ENCODE data around the gene HSPA8. TPM values are rescaled to one million over a fixed set of nuclear protein-coding genes. Genes with fewer than 3 reads are reported as not detected.

Gene HSPA8
- total RNA-seq, 6 experiments from 2014 or later: 1,520 to 2,256 (median 2,072) TPM

DNA sequence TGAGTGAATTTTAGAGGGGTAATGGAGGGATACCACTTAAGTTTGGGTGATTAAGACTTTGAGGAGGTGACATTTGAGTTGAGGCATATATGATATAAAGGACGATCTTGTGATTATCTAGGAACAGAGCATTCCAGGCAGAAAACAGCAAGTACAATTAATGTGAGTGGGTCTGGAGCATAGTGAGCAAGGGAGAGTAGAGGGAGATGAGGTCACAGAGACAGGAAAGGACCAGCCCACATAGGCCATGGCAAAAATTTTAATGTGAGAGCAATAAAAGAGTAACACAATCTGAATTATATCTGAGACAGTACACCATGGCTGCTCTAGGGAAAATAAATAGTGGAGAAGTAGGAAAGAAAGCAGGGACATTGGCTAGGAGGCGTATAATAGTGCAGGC, 14.5 kb upstream of the HSPA8 start:
- H3K36me3 Mint-ChIP-seq (ENCODE audit: low read depth): peaks cover 35% of the 10 kb centered on the region
- no peak for DNase-seq
- no peak overlapping the region for H3K4me3 Mint-ChIP-seq
- TF ChIP-seq, protein P1, sequence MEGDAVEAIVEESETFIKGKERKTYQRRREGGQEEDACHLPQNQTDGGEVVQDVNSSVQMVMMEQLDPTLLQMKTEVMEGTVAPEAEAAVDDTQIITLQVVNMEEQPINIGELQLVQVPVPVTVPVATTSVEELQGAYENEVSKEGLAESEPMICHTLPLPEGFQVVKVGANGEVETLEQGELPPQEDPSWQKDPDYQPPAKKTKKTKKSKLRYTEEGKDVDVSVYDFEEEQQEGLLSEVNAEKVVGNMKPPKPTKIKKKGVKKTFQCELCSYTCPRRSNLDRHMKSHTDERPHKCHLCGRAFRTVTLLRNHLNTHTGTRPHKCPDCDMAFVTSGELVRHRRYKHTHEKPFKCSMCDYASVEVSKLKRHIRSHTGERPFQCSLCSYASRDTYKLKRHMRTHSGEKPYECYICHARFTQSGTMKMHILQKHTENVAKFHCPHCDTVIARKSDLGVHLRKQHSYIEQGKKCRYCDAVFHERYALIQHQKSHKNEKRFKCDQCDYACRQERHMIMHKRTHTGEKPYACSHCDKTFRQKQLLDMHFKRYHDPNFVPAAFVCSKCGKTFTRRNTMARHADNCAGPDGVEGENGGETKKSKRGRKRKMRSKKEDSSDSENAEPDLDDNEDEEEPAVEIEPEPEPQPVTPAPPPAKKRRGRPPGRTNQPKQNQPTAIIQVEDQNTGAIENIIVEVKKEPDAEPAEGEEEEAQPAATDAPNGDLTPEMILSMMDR (IDR thresholded peaks at IDR 0.05): no peak
- H3K4me1 Mint-ChIP-seq (ENCODE audit: low read depth): peaks cover 6% of the 10 kb centered on the region
- H3K9me3 Mint-ChIP-seq: no peaks in the 10 kb centered on the region
- peaks cover 2% of the 10 kb centered on the region; the same call in 1 of the 2 replicates for H3K27me3 Mint-ChIP-seq (ENCODE audit: insufficient read depth)
- 0 out of 2 replicates have a peak overlapping the region, but pooled peaks have one; percentile 1 for H3K27ac Mint-ChIP-seq

DNA sequence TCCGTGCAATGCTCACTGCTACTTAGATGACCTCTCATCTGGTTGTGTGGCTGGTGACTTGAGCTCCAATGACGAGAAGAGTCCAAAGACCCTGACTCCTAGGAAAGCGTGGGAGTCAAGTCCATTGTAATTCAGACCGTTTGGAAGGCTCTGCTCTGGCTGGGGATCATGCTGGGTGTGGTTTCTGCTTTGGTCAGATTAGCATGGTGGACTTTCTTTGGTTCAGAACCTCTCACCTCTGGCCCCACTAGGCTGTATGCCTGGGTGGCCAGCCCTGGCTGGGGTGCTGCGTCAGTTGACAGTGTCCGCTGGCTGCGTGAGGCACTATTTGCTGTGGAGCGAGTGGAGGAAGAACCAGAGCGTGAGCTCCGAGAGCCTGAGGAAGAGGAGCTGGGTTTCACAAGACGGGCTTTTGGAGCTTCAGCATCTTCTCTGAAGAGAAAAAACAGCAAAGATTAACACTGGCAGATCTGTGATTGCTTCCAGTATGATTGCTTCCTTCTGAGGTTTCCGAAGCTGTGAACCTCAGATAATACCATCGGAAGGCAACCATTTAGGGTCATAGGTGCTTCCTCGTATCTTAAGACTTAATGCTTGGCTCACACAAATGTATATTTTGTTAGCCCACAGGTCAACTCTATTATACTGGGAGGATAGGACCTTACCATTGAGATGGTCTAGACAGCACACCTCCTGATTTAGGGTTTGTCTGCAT, 11.6 kb upstream of the HSPA8 start:
- TF ChIP-seq, protein P1 (IDR thresholded peaks at IDR 0.05): no peak
- no peak overlapping the region for H3K27ac Mint-ChIP-seq

DNA sequence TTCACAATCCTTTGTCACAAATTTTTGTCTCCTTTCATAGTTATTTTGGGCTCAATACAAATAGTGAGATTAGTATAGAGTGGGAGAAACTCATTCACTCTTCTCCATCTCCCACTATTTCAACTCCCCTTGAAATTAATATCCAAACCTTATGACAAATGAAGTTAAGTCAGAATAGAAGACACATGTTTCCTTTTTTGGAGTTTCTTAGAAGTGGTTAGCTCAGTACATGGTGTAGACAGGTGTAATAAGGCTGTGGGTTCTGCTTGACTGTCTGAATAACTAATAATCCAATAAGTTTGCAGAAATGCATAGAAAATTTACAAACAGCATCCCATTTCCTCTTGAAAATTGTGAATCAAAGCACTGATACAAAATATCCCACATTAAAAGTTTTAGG, 10.8 kb upstream of the HSPA8 start:
- H3K27me3 Mint-ChIP-seq (ENCODE audit: insufficient read depth): peaks cover 2% of the 10 kb centered on the region; the same call in 1 of the 2 replicates
- no peak overlapping the region for H3K4me3 Mint-ChIP-seq
- no peak overlapping the region for H3K27ac Mint-ChIP-seq
- H3K36me3 Mint-ChIP-seq (ENCODE audit: low read depth): peaks cover 43% of the 10 kb centered on the region
- TF ChIP-seq, protein P1 (IDR thresholded peaks at IDR 0.05): no peak
- no peaks in the 10 kb centered on the region for H3K9me3 Mint-ChIP-seq
- DNase-seq: no peak
- peaks cover 6% of the 10 kb centered on the region; the same call in 1 of the 2 replicates for H3K4me1 Mint-ChIP-seq (ENCODE audit: low read depth)

More for the DNA sequence above, 11.6 kb upstream of the HSPA8 start:
- H3K36me3 Mint-ChIP-seq (ENCODE audit: low read depth): peaks cover 42% of the 10 kb centered on the region
- peaks cover 4% of the 10 kb centered on the region; the same call in 1 of the 2 replicates for H3K4me1 Mint-ChIP-seq (ENCODE audit: low read depth)
- no peak for DNase-seq
- H3K9me3 Mint-ChIP-seq: no peaks in the 10 kb centered on the region
- peaks cover 2% of the 10 kb centered on the region; the same call in 1 of the 2 replicates for H3K27me3 Mint-ChIP-seq (ENCODE audit: insufficient read depth)
- no peak overlapping the region for H3K4me3 Mint-ChIP-seq

DNA sequence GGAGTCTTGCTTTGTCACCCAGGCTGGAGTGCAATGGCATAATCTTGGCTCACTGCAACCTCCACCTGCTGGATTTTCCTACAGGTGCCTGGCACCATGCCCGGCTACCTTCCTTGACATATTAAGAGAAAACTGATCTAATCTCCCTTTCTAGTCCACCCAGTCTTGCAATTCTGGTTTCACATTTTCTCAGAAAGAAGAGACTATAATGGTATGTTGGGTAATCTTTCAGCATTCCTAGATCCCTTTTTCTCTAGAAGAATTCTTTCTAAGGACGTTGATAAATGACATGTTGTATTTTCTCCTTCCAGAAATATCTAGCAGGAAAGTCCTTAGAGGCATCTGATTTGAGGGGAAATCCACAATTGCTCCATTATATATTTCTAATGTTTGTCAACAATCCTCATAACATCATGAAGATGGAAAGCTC, 10.4 kb upstream of the HSPA8 start:
- H3K4me3 Mint-ChIP-seq: no peak overlapping the region
- peaks cover 2% of the 10 kb centered on the region; the same call in 1 of the 2 replicates for H3K27me3 Mint-ChIP-seq (ENCODE audit: insufficient read depth)
- no peak overlapping the region for H3K27ac Mint-ChIP-seq
- no peak for DNase-seq
- H3K9me3 Mint-ChIP-seq: no peaks in the 10 kb centered on the region
- TF ChIP-seq, protein P1 (IDR thresholded peaks at IDR 0.05): no peak
- H3K4me1 Mint-ChIP-seq (ENCODE audit: low read depth): peaks cover 6% of the 10 kb centered on the region; the same call in 1 of the 2 replicates
- peaks cover 43% of the 10 kb centered on the region for H3K36me3 Mint-ChIP-seq (ENCODE audit: low read depth)

DNA sequence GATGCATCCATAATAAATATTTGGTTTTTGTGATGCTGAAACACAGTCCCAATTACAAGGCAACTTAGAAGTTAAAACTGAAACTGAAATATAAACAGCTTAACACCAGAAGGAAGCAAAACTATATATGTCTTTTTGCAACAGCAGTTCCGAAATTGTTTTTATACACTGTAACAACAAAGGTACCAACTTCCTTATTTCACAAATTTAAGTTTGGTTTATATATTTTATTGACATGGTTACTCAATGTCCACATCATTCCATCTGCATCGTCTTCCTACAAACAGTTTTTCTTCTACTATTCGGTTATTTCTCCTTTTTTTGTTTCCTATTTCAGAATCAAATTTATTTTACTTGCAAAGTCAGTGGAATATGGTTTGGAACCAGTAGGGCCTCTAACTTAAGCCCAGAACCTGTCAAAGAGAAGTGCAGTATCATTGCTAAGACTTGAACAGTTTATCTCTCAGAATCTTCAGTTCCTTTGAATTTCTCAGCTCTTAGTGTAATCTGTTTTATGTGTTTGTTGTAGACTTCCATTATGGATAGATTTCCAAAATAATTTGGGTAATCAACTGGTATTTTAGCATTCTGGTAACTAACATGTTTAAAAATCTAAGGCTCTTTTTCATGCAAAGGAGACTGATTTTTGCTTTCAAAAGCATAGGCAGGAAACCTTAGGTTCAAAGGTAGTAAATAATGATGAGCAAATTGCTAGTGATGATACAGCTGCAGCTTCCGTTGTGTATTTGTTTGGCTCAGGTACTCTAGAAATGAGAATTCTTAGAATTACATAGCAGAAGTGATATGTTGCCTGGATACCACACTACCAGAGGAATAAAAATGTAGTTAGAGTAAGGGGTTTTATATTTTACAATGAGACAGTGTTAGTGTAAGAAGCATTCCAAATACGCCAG, 8.2 kb upstream of the HSPA8 start:
- H3K36me3 Mint-ChIP-seq (ENCODE audit: low read depth): peaks cover 31% of the 10 kb centered on the region
- no peak overlapping the region for H3K4me3 Mint-ChIP-seq
- H3K27me3 Mint-ChIP-seq (ENCODE audit: insufficient read depth): peaks cover 2% of the 10 kb centered on the region; the same call in 1 of the 2 replicates
- DNase-seq: no peak
- H3K9me3 Mint-ChIP-seq: no peaks in the 10 kb centered on the region
- TF ChIP-seq, protein P1 (IDR thresholded peaks at IDR 0.05): no peak
- peak overlapping the region; percentile 28; the same call in 1 of the 2 replicates for H3K27ac Mint-ChIP-seq
- peaks cover 16% of the 10 kb centered on the region for H3K4me1 Mint-ChIP-seq (ENCODE audit: low read depth)

Measured in HFFc6 (cell line).